Stimulated activated CD8-positive, alpha-beta memory T cell treated with anti-CD3 and anti-CD28 coated beads, Interleukin-12 subunit alpha, Interleukin-12 subunit beta, amount 100 ng/mL, for 24 hours (primary cell): ENCODE results near the gene ERCC2.

Source experiments
- DNase-seq: peaks from one replicate; pipeline ENCODE4 v3.0.0-alpha.2; 2020; ENCODE audit errors: extremely low read depth

ERCC2 gene

GRCh38 chr19:45303269-45304060 is 66.9 kb downstream of the ERCC2 start:
- DNase-seq = no peak

- DNase-seq = no peak
Measured at GRCh38 chr19:45302416-45302815, 68.0 kb downstream of the ERCC2 start.
